NOMO-1 treated with DMSO at 0.1 percent for 48 hours (cell line): ENCODE results near the gene PRAMEF2.
"Not testable (repeated sequence)": the region's sequence is repeated elsewhere in the genome, so short reads cannot be mapped to it uniquely, and the experiment has no call there.

Experiments used
- DNase-seq: peaks from one replicate; lab custom pipeline; 2025; ENCODE audit not compliant: unreplicated experiment; lab: John Stamatoyannopoulos, UW

Gene PRAMEF2, protein sequence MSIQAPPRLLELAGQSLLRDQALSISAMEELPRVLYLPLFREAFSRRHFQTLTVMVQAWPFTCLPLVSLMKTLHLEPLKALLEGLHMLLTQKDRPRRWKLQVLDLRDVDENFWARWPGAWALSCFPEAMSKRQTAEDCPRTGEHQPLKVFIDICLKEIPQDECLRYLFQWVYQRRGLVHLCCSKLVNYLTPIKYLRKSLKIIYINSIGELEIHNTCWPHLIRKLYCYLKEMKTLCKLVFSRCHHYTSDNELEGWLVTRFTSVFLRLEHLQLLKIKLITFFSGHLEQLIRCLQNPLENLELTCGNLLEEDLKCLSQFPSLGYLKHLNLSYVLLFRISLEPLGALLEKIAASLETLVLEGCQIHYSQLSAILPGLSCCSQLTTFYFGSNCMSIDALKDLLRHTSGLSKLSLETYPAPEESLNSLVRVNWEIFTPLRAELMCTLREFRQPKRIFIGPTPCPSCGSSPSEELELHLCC

DNA sequence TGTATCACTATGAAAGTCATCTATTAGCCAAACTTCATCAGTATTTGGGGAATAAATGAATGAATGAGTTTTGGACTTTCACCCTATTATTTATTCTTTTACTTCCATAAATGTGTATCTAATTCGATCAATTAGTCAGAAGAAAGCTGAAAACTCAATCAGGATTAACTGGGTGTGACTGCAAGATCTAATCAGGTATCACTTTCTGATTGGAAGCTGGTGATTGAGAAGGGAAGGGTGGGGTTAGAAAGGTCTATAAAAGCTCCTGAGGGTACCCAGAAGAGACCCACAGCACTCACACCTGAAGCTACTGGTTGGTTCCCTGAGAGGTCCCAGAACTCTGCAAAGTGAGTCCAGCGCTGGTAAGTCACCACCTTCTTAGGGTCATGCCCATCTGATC, at the start of gene PRAMEF2:
Gene PRAMEF2 (plus strand): TSS at position 301 of the 400 bp plus-strand sequence. CDS start 1,924 bp downstream, outside the sequence.
- not testable (repeated sequence) for DNase-seq

- no peak for DNase-seq
Observed at GRCh38 chr1:12809933-12810332, 47.0 kb upstream of the PRAMEF2 start.

- DNase-seq, result no peak
Observed at GRCh38 chr1:12810691-12811408, 46.0 kb upstream of the PRAMEF2 start.

DNA sequence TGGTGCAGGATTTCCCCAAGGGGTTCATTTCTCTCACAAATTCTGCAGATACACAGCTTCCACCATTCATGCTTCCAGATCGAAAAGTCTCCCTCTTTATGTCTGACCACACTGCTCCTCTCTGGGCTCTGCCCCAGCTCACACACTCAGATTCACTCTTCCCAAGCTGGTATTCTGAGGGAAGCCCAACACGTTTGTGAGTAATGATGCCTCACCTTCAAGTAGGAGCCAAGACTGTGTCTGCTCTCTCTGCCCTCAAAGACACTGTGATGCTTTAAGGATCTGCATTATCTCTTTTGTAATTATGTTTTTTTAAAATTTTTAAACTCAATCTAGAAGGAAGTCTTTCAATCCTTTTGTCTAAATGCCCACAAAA, 45.5 kb upstream of the PRAMEF2 start:
- DNase-seq, result no peak

DNA sequence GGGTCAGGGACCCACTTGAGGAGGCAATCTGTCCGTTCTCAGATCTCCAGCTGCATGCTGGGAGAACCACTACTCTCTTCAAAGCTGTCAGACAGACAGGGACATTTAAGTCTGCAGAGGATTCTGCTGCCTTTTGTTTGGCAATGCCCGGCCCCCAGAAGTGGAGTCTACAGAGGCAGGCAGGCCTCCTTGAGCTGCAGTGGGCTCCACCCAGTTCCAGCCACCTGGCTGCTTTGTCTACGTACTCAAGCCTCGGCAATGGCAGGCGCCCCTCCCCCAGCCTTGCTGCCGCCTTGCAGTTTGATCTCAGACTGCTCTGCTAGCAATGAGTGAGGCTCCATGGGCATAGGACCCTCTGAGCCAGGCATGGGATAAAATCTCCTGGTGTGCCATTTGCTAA, 37.8 kb upstream of the PRAMEF2 start:
- DNase-seq, result not testable (repeated sequence)

GRCh38 chr1:12831310-12831709, 25.6 kb upstream of the PRAMEF2 start, which contains the start of gene PRAMEF11:
TSS of gene PRAMEF11 (minus strand) at chr1:12831410. CDS start at chr1:12828789, 2,621 bp downstream.
- DNase-seq, result not testable (repeated sequence)

- DNase-seq, result not testable (repeated sequence)
Observed at GRCh38 chr1:12833251-12833650, 23.6 kb upstream of the PRAMEF2 start.

GRCh38 chr1:12848620-12849019, 8.3 kb upstream of the PRAMEF2 start, which contains the start of gene HNRNPCL1:
TSS of gene HNRNPCL1 (minus strand) at chr1:12848720. CDS start at chr1:12848289, 431 bp downstream.
- not testable (repeated sequence) for DNase-seq

- no peak for DNase-seq
Observed at GRCh38 chr1:12851779-12852178, 5.1 kb upstream of the PRAMEF2 start.

DNA sequence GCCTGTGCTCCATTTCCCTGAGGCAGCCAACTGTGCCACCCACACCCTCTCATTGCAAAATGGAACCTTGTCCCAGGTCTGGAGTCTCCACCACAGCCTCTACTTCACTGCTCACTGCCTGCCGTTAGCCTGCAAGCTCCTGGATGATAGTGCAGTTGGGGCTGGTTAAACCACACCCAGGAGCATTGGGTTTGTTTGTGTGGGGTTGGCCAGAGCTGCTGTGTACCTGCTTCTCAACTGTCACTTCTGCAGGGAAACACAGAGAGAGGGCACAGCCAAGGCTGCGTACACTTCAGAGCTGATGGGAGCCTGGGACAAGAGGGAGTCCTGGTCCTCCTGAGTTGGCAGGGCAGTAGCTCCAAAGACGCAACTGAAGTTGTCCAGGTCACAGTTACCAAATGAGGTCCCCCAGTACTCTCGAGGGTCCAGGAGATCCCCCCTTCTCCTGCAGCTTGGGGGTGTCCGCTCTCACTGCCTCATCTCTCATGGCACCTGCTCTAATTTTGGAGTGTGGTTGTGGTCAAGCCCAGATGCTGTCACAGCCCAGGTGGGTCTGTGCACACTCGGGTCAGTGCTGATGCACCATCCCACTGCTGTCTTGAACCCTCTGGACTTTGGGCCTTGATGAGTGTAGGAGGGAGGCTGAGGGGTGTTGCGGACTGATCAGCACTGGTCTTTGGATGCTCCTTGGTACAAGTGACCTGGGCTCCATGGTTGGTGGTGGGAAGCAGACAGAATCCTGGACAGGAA, 6.4 kb downstream of the PRAMEF2 start:
- DNase-seq, result not testable (repeated sequence)

DNA sequence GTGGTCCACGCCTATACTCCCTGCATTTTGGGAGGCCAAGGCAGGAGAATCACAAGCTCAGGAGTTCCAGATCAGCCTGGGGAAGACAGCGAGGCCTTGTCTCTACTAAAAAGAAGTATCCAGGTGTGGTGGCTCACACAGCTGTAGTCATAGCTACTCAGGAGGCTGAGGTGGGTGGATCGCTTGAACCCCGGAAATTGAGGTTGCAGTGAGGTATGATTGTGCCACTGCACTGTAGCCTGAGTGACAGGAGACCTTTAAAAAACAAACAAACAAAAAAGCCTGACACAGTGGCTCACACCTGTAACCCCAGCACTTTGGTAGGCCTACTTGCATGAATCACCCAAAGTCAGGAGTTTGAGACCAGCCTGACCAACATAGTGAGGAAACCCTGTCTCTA, 21.6 kb downstream of the PRAMEF2 start:
- not testable (repeated sequence) for DNase-seq

- not testable (repeated sequence) for DNase-seq
Observed at GRCh38 chr1:12886101-12886500, 29.2 kb downstream of the PRAMEF2 start, which contains the start of gene PRAMEF4. TSS of gene PRAMEF4 (minus strand) at chr1:12886201. CDS start at chr1:12883394, 2,807 bp downstream.

DNA sequence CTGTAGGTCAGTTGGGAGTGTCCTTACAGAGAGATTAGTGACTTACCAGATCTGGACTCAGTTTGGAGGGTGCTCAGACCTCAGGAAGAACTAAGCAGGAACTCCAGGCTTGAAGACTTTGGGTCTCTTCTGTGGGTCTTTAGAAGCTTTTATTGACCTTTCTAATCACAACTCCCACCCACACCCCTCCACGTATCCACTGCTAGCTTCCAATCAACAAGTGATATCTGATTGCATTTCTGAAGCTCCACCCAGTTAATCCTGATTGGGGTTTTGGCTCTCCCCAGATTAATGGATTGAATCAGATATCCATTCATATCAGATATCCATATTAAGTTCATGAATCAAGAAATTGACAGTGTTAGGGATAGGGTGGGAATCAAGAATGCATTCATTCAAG, 41.3 kb downstream of the PRAMEF2 start, which contains the start of gene PRAMEF10:
Gene PRAMEF10 (minus strand): TSS at position 101 of the 400 bp plus-strand sequence. CDS start 2,423 bp downstream, outside the sequence.
- DNase-seq, result not testable (repeated sequence)

DNA sequence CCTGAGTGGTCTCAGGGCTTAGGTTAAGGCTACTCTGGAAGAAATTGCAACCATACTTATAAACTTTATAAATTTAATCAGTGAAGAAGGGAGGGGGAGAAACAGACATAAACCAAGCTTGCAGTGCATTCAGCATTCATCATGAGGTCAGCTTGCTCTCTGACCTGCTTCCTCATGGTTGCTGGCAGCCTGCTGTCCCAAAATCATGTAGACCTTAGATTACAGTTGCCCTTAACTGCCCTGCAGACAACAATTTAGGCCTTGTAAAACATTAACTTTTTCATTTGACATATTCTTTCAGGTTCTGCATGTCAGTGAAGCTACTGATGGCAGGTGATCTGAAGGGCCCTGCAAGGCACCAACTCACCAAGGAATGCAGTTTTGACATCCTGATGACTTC, 42.3 kb downstream of the PRAMEF2 start:
- not testable (repeated sequence) for DNase-seq

GRCh38 chr1:12903793-12904572, 47.1 kb downstream of the PRAMEF2 start:
- not testable (repeated sequence) for DNase-seq
